Measurements from ENCODE around the gene BARX2.

GRCh38 chr11:129359748-129360147 is 15.9 kb upstream of the BARX2 start:
- TF ChIP-seq, protein P1, sequence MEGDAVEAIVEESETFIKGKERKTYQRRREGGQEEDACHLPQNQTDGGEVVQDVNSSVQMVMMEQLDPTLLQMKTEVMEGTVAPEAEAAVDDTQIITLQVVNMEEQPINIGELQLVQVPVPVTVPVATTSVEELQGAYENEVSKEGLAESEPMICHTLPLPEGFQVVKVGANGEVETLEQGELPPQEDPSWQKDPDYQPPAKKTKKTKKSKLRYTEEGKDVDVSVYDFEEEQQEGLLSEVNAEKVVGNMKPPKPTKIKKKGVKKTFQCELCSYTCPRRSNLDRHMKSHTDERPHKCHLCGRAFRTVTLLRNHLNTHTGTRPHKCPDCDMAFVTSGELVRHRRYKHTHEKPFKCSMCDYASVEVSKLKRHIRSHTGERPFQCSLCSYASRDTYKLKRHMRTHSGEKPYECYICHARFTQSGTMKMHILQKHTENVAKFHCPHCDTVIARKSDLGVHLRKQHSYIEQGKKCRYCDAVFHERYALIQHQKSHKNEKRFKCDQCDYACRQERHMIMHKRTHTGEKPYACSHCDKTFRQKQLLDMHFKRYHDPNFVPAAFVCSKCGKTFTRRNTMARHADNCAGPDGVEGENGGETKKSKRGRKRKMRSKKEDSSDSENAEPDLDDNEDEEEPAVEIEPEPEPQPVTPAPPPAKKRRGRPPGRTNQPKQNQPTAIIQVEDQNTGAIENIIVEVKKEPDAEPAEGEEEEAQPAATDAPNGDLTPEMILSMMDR (IDR thresholded peaks at IDR 0.05; ENCODE audit: low read length) = no peak
- no peak for TF ChIP-seq EZH2 (IDR thresholded peaks at IDR 0.05; ENCODE audit: borderline replicate concordance, low read length)
